SJSA1 (cell line): ENCODE results near the gene ABHD11. TPM values are rescaled to one million over a fixed set of nuclear protein-coding genes. Genes with fewer than 3 reads are reported as not detected.
A peak's percentile ranks its signal among the peaks of the same experiment; 100 is the strongest.
"Not testable (repeated sequence)": the region's sequence is repeated elsewhere in the genome, so short reads cannot be mapped to it uniquely, and the experiment has no call there.

Experiments
- DNase-seq, 2 experiments: peaks; one replicate each; pipeline ENCODE4 v3.0.0-alpha.2; 2015 to 2020; ENCODE audit warnings: low spot score in 2 of 2, low read depth in 1 of 2
- H3K27ac ChIP-seq: fragments of 250-450 bp; sonication (Bioruptor Pico); 2 replicates; pipeline ENCODE4 v1.5.1; 2020; ENCODE audit warnings: mild to moderate bottlenecking, moderate library complexity
- H3K27me3 ChIP-seq: fragments of 250-450 bp; sonication (Bioruptor Pico); replicated peaks from 2 replicates; pipeline ENCODE4 v1.5.1; 2020; ENCODE audit warnings: mild to moderate bottlenecking, moderate library complexity
- H3K36me3 ChIP-seq: fragments of 250-450 bp; sonication (Bioruptor Pico); 2 replicates; pipeline ENCODE4 v1.5.1; 2020; ENCODE audit warnings: mild to moderate bottlenecking
- H3K4me1 ChIP-seq: fragments of 250-450 bp; sonication (Bioruptor Pico); replicated peaks from 2 replicates; pipeline ENCODE4 v1.6.1; 2021; ENCODE audit warnings: mild to moderate bottlenecking
- H3K4me3 ChIP-seq: fragments of 250-450 bp; sonication (Bioruptor Pico); 2 replicates; pipeline ENCODE4 v1.5.1; 2020; ENCODE audit warnings: mild to moderate bottlenecking
- H3K9me3 ChIP-seq: fragments of 250-450 bp; sonication (Bioruptor Pico); replicated peaks from 2 replicates; pipeline ENCODE4 v1.5.1; 2020; ENCODE audit warnings: mild to moderate bottlenecking
- total RNA-seq: library from RNA; depleted of rRNA; stranded (reverse); fragments of >200 nt; shearing (Covaris generic); gene quantifications from 2 replicates; pipeline ENCODE4 v1.2.3, GENCODE V29; 2014

The ABHD11 gene
- total RNA-seq, 1 experiment from 2014 or later: 25.8 TPM

- H3K9me3 ChIP-seq: no peaks in the 10 kb centered on the region
- H3K4me3 ChIP-seq: peak overlapping the region; percentile 61
- no peak for DNase-seq
- H3K27me3 ChIP-seq: no peaks in the 10 kb centered on the region
- peaks cover 25% of the 10 kb centered on the region for H3K4me1 ChIP-seq
- H3K27ac ChIP-seq: no peak overlapping the region
- peaks cover 32% of the 10 kb centered on the region for H3K36me3 ChIP-seq
These were observed 947 bp downstream of the ABHD11 start for GRCh38 chr7:73737491-73738219.

GRCh38 chr7:73736885-73737284, 1.7 kb downstream of the ABHD11 start:
- Histone ChIP-seq H3K27ac (no peak overlapping the region), H3K4me1 (peaks cover 25% of the 10 kb centered on the region), H3K4me3 (no peak overlapping the region), H3K27me3 (no peaks in the 10 kb centered on the region), H3K9me3 (no peaks in the 10 kb centered on the region), H3K36me3 (peaks cover 32% of the 10 kb centered on the region)
- no peak for DNase-seq

- Histone ChIP-seq H3K4me1 (peaks cover 25% of the 10 kb centered on the region), H3K9me3 (no peaks in the 10 kb centered on the region), H3K27me3 (no peaks in the 10 kb centered on the region), H3K36me3 (peaks cover 32% of the 10 kb centered on the region), H3K27ac (no peak overlapping the region), H3K4me3 (no peak overlapping the region)
- no peak for DNase-seq
These were observed 3.1 kb downstream of the ABHD11 start for GRCh38 chr7:73735528-73735905.

GRCh38 chr7:73734619-73735527, 3.7 kb downstream of the ABHD11 start:
- Histone ChIP-seq H3K27ac (peak overlapping the region; percentile 23; the same call in 1 of the 2 replicates), H3K27me3 (no peaks in the 10 kb centered on the region), H3K9me3 (no peaks in the 10 kb centered on the region), H3K36me3 (peaks cover 32% of the 10 kb centered on the region), H3K4me1 (peaks cover 25% of the 10 kb centered on the region), H3K4me3 (no peak overlapping the region)
- peak; percentile 88 to 95 for DNase-seq

GRCh38 chr7:73732397-73732796, 6.2 kb downstream of the ABHD11 start:
- no peak overlapping the region for H3K4me3 ChIP-seq
- no peaks in the 10 kb centered on the region for H3K9me3 ChIP-seq
- H3K4me1 ChIP-seq: peaks cover 15% of the 10 kb centered on the region
- DNase-seq: no peak
- H3K27me3 ChIP-seq: no peaks in the 10 kb centered on the region
- no peak overlapping the region for H3K27ac ChIP-seq
- peaks cover 23% of the 10 kb centered on the region for H3K36me3 ChIP-seq

- H3K9me3 ChIP-seq: no peaks in the 10 kb centered on the region
- no peaks in the 10 kb centered on the region for H3K27me3 ChIP-seq
- H3K4me3 ChIP-seq: no peak overlapping the region
- no peak overlapping the region for H3K27ac ChIP-seq
- peaks cover 16% of the 10 kb centered on the region for H3K4me1 ChIP-seq
- peaks cover 4% of the 10 kb centered on the region; the same call in 1 of the 2 replicates for H3K36me3 ChIP-seq
- DNase-seq: no peak
These were observed 8.1 kb downstream of the ABHD11 start for GRCh38 chr7:73730485-73730884.

GRCh38 chr7:73728551-73728950, 10.1 kb downstream of the ABHD11 start:
- H3K36me3 ChIP-seq: no peaks in the 10 kb centered on the region
- no peak overlapping the region for H3K4me3 ChIP-seq
- H3K27me3 ChIP-seq: no peaks in the 10 kb centered on the region
- peaks cover 7% of the 10 kb centered on the region for H3K4me1 ChIP-seq
- no peak for DNase-seq
- H3K27ac ChIP-seq: no peak overlapping the region
- no peaks in the 10 kb centered on the region for H3K9me3 ChIP-seq

- Histone ChIP-seq H3K27me3 (no peaks in the 10 kb centered on the region), H3K36me3 (no peaks in the 10 kb centered on the region), H3K4me3 (no peak overlapping the region), H3K4me1 (peaks cover 7% of the 10 kb centered on the region), H3K9me3 (no peaks in the 10 kb centered on the region), H3K27ac (no peak overlapping the region)
- peak in 1 of 2 experiments; percentile 25 for DNase-seq
These were observed 10.7 kb downstream of the ABHD11 start for GRCh38 chr7:73727952-73728351.

GRCh38 chr7:73726083-73726466, 12.5 kb downstream of the ABHD11 start:
- DNase-seq: no peak
- H3K4me1 ChIP-seq: peaks cover 7% of the 10 kb centered on the region

GRCh38 chr7:73723813-73724212, 14.8 kb downstream of the ABHD11 start:
- Histone ChIP-seq H3K36me3 (no peaks in the 10 kb centered on the region), H3K27me3 (no peaks in the 10 kb centered on the region), H3K27ac (no peak overlapping the region), H3K4me1 (peaks cover 16% of the 10 kb centered on the region), H3K9me3 (no peaks in the 10 kb centered on the region), H3K4me3 (no peak overlapping the region)
- no peak for DNase-seq

More at GRCh38 chr7:73726083-73726466, 12.5 kb downstream of the ABHD11 start:
- no peaks in the 10 kb centered on the region for H3K9me3 ChIP-seq
- no peaks in the 10 kb centered on the region for H3K36me3 ChIP-seq
- H3K4me3 ChIP-seq: no peak overlapping the region
- no peak overlapping the region for H3K27ac ChIP-seq
- no peaks in the 10 kb centered on the region for H3K27me3 ChIP-seq

GRCh38 chr7:73722785-73723184, 15.8 kb downstream of the ABHD11 start:
- peaks cover 22% of the 10 kb centered on the region for H3K4me1 ChIP-seq
- H3K27me3 ChIP-seq: no peaks in the 10 kb centered on the region
- no peak overlapping the region for H3K27ac ChIP-seq
- H3K36me3 ChIP-seq: no peaks in the 10 kb centered on the region
- no peak for DNase-seq
- no peak overlapping the region for H3K4me3 ChIP-seq
- no peaks in the 10 kb centered on the region for H3K9me3 ChIP-seq

GRCh38 chr7:73722182-73722581, 16.4 kb downstream of the ABHD11 start:
- H3K27ac ChIP-seq, DNase-seq, H3K36me3 ChIP-seq, H3K9me3 ChIP-seq, H3K4me3 ChIP-seq, H3K27me3 ChIP-seq: not testable (repeated sequence)
- peaks cover 25% of the 10 kb centered on the region for H3K4me1 ChIP-seq

GRCh38 chr7:73721377-73721817, 17.2 kb downstream of the ABHD11 start:
- H3K36me3 ChIP-seq: peaks cover 4% of the 10 kb centered on the region
- no peak overlapping the region for H3K27ac ChIP-seq
- no peak for DNase-seq
- H3K27me3 ChIP-seq: no peaks in the 10 kb centered on the region
- H3K4me3 ChIP-seq: no peak overlapping the region
- H3K9me3 ChIP-seq: no peaks in the 10 kb centered on the region
- H3K4me1 ChIP-seq: peaks cover 32% of the 10 kb centered on the region

- H3K27ac ChIP-seq, H3K4me3 ChIP-seq, H3K9me3 ChIP-seq, H3K36me3 ChIP-seq, DNase-seq, H3K27me3 ChIP-seq: not testable (repeated sequence)
- peaks cover 41% of the 10 kb centered on the region for H3K4me1 ChIP-seq
These were observed 18.2 kb downstream of the ABHD11 start for GRCh38 chr7:73720443-73720842.
